ENCODE measurements around the gene ATP2C2.

The ATP2C2 gene

GRCh38 chr16:84484579-84485254, 116.4 kb downstream of the ATP2C2 start:
- Histone ChIP-seq H3K4me2 (ENCODE audit: low read length, poor library complexity, severe bottlenecking) (no peak overlapping the region), H3K23ac (ENCODE audit: low read length in 2 of 2) (no peak overlapping the region), H3K4me3 (ENCODE audit: insufficient read depth in 1 of 2, low read depth in 1 of 2, low read length in 2 of 2) (no peak overlapping the region), H3K4ac (ENCODE audit: low read depth in 1 of 2, low read length in 2 of 2) (no peak overlapping the region), H4K8ac (ENCODE audit: low read length) (no peak overlapping the region), H3K4me1 (ENCODE audit: control insufficient read depth, insufficient read depth, low read depth, low read length) (peaks cover 9% of the 10 kb centered on the region), H3K27ac (ENCODE audit: low read length, poor library complexity, severe bottlenecking) (no peak overlapping the region), H3K18ac (ENCODE audit: low read depth in 1 of 2, low read length in 2 of 2) (no peak overlapping the region), H2AFZ (ENCODE audit: low read depth, low read length) (no peak overlapping the region), H4K91ac (ENCODE audit: low read length) (no peak overlapping the region), H3K79me1 (replicated peaks; ENCODE audit: low read length, poor library complexity, severe bottlenecking) (peaks cover 20% of the 10 kb centered on the region), H2BK5ac (ENCODE audit: low read depth, low read length, poor library complexity, severe bottlenecking) (no peak overlapping the region), H2AK5ac (ENCODE audit: low read length, severe bottlenecking) (no peak overlapping the region), H3K9ac (ENCODE audit: low read length) (peak overlapping the region; percentile 22), H2BK12ac (ENCODE audit: low read length in 2 of 2) (no peak overlapping the region), H3K36me3 (ENCODE audit: control insufficient read depth in 1 of 2, insufficient read depth in 2 of 2, low read depth in 1 of 2, low read length in 2 of 2) (peaks cover 75 to 90% of the 10 kb centered on the region in 2 experiments), H3K14ac (ENCODE audit: low read length in 2 of 2) (no peak overlapping the region), H3K9me3 (ENCODE audit: control insufficient read depth, low read length) (no peaks in the 10 kb centered on the region), H2BK15ac (ENCODE audit: low read depth, poor library complexity, severe bottlenecking) (no peak overlapping the region), H3K27me3 (ENCODE audit: control insufficient read depth in 1 of 2, insufficient read depth in 1 of 2, low read length in 2 of 2) (no peaks in the 10 kb centered on the region), H2BK120ac (ENCODE audit: low read depth, low read length) (no peak overlapping the region)
- DNase-seq = peak; percentile 53
- 69% methylated on average over 15 of the region's 15 CpGs for WGBS

DNA sequence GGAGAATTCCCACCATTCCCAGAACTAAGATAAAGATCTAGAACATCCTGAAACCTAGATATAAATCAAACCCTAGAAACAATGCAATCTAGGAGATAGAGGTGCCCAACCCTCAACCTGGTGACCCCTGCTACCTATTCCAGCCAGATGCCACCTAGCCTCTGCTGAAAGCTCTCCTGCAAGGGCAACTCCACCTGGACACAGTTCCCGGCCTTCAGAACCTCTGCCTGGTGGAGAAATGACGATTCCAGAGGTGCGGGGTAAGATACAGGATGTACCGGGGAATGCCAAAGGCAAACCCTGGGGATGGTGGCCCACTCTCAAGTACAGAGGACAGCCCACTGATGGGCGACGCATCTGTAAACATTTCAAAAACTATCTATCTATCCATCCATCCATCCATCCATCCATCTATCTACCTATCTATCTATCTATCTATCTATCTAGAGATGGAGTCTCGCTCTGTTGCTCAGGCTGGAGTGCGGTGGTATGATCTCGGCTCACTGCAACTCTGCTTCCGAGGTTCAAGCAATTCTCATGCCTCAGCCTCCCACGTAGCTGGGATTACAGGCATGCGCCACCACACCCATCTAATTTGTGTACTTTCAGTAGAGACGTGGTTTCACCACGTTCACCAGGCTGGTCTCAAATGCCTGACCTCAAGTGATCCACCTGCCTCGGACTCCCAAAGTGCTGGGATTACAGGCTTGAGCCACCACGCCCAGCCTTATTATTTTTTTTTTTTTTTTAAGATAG, 117.1 kb downstream of the ATP2C2 start:
- H3K23ac ChIP-seq (ENCODE audit: low read length in 2 of 2) = no peak overlapping the region
- DNase-seq = no peak
- WGBS = 95% methylated on average over 14 of the region's 16 CpGs

GRCh38 chr16:84486126-84486525, 117.8 kb downstream of the ATP2C2 start:
- H2BK12ac ChIP-seq (ENCODE audit: low read length in 2 of 2) = no peak overlapping the region
- no peak overlapping the region for H2BK5ac ChIP-seq (ENCODE audit: low read depth, low read length, poor library complexity, severe bottlenecking)
- no peak overlapping the region for H3K14ac ChIP-seq (ENCODE audit: low read length in 2 of 2)
- peaks cover 12% of the 10 kb centered on the region for H3K79me1 ChIP-seq (replicated peaks; ENCODE audit: low read length, poor library complexity, severe bottlenecking)
- no peak overlapping the region for H2BK15ac ChIP-seq (ENCODE audit: low read depth, poor library complexity, severe bottlenecking)
- no peak overlapping the region for H3K4me2 ChIP-seq (ENCODE audit: low read length, poor library complexity, severe bottlenecking)
- H3K4me1 ChIP-seq (ENCODE audit: control insufficient read depth, insufficient read depth, low read depth, low read length) = peaks cover 5% of the 10 kb centered on the region
- no peak overlapping the region for H4K91ac ChIP-seq (ENCODE audit: low read length)
- no peaks in the 10 kb centered on the region for H3K27me3 ChIP-seq (ENCODE audit: control insufficient read depth in 1 of 2, insufficient read depth in 1 of 2, low read length in 2 of 2)
- H3K36me3 ChIP-seq (ENCODE audit: control insufficient read depth in 1 of 2, insufficient read depth in 2 of 2, low read depth in 1 of 2, low read length in 2 of 2) = peaks cover 62 to 88% of the 10 kb centered on the region in 2 experiments
- DNase-seq = no peak
- no peaks in the 10 kb centered on the region for H3K9me3 ChIP-seq (ENCODE audit: control insufficient read depth, low read length)
- 90% methylated on average over 14 of the region's 14 CpGs for WGBS
- H3K27ac ChIP-seq (ENCODE audit: low read length, poor library complexity, severe bottlenecking) = no peak overlapping the region
- no peak overlapping the region for H3K4me3 ChIP-seq (ENCODE audit: insufficient read depth in 1 of 2, low read depth in 1 of 2, low read length in 2 of 2)
- no peak overlapping the region for H3K23ac ChIP-seq (ENCODE audit: low read length in 2 of 2)
- H4K8ac ChIP-seq (ENCODE audit: low read length) = no peak overlapping the region
- no peak overlapping the region for H3K18ac ChIP-seq (ENCODE audit: low read depth in 1 of 2, low read length in 2 of 2)
- H3K9ac ChIP-seq (ENCODE audit: low read length) = no peak overlapping the region
- no peak overlapping the region for H2AFZ ChIP-seq (ENCODE audit: low read depth, low read length)
- H2AK5ac ChIP-seq (ENCODE audit: low read length, severe bottlenecking) = no peak overlapping the region
- no peak overlapping the region for H3K4ac ChIP-seq (ENCODE audit: low read depth in 1 of 2, low read length in 2 of 2)
- H2BK120ac ChIP-seq (ENCODE audit: low read depth, low read length) = no peak overlapping the region

More for the DNA sequence above, 117.1 kb downstream of the ATP2C2 start:
- Histone ChIP-seq H3K4me2 (ENCODE audit: low read length, poor library complexity, severe bottlenecking) (no peak overlapping the region), H3K4me3 (ENCODE audit: insufficient read depth in 1 of 2, low read depth in 1 of 2, low read length in 2 of 2) (no peak overlapping the region), H3K27me3 (ENCODE audit: control insufficient read depth in 1 of 2, insufficient read depth in 1 of 2, low read length in 2 of 2) (no peaks in the 10 kb centered on the region), H2BK12ac (ENCODE audit: low read length in 2 of 2) (no peak overlapping the region), H3K14ac (ENCODE audit: low read length in 2 of 2) (no peak overlapping the region), H3K4ac (ENCODE audit: low read depth in 1 of 2, low read length in 2 of 2) (no peak overlapping the region), H4K91ac (ENCODE audit: low read length) (no peak overlapping the region), H2AFZ (ENCODE audit: low read depth, low read length) (no peak overlapping the region), H3K36me3 (ENCODE audit: control insufficient read depth in 1 of 2, insufficient read depth in 2 of 2, low read depth in 1 of 2, low read length in 2 of 2) (peaks cover 67 to 88% of the 10 kb centered on the region in 2 experiments), H3K18ac (ENCODE audit: low read depth in 1 of 2, low read length in 2 of 2) (no peak overlapping the region), H2AK5ac (ENCODE audit: low read length, severe bottlenecking) (no peak overlapping the region), H2BK120ac (ENCODE audit: low read depth, low read length) (no peak overlapping the region), H3K27ac (ENCODE audit: low read length, poor library complexity, severe bottlenecking) (no peak overlapping the region), H3K9me3 (ENCODE audit: control insufficient read depth, low read length) (no peaks in the 10 kb centered on the region), H2BK15ac (ENCODE audit: low read depth, poor library complexity, severe bottlenecking) (no peak overlapping the region), H3K79me1 (replicated peaks; ENCODE audit: low read length, poor library complexity, severe bottlenecking) (peaks cover 15% of the 10 kb centered on the region), H2BK5ac (ENCODE audit: low read depth, low read length, poor library complexity, severe bottlenecking) (no peak overlapping the region), H4K8ac (ENCODE audit: low read length) (no peak overlapping the region), H3K4me1 (ENCODE audit: control insufficient read depth, insufficient read depth, low read depth, low read length) (peaks cover 7% of the 10 kb centered on the region), H3K9ac (ENCODE audit: low read length) (no peak overlapping the region)

DNA sequence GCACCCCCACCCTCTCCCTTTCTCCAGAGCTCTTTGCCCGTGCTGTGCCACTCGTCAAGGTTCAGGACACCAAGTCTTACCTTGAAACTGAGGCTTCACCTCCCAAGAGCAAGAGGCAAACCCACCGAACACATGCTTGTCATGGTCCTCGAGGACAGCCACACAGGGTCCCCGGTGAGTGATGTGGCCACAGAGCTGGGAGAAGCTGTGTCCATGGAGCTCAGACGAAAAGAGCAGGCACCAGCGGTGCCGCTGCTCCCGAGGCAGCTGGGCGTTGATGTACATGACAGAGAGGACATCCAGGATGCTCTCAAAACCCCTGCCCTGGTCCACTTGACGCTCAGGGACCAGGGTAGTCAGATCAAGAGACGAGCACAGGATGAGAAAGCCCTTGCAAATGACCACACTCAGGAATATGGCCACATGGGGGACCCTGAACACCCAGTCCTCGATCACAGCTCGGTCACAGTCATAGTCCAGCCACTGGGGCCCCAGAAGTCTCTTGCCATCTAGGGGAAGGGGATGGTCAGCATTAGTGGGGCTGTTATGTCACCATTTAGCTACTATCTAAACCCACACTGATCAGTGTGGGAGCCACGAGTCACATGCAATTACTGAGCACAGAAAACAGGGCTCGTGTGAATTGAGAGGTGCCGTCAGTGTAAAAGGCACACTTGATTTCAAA, 118.4 kb downstream of the ATP2C2 start:
- Histone ChIP-seq H3K14ac (ENCODE audit: low read length in 2 of 2) (no peak overlapping the region), H2BK5ac (ENCODE audit: low read depth, low read length, poor library complexity, severe bottlenecking) (no peak overlapping the region), H3K23ac (ENCODE audit: low read length in 2 of 2) (no peak overlapping the region), H2AFZ (ENCODE audit: low read depth, low read length) (no peak overlapping the region), H3K18ac (ENCODE audit: low read depth in 1 of 2, low read length in 2 of 2) (no peak overlapping the region), H2BK120ac (ENCODE audit: low read depth, low read length) (no peak overlapping the region), H3K27ac (ENCODE audit: low read length, poor library complexity, severe bottlenecking) (no peak overlapping the region), H4K91ac (ENCODE audit: low read length) (no peak overlapping the region), H3K27me3 (ENCODE audit: control insufficient read depth in 1 of 2, insufficient read depth in 1 of 2, low read length in 2 of 2) (no peaks in the 10 kb centered on the region), H2BK15ac (ENCODE audit: low read depth, poor library complexity, severe bottlenecking) (no peak overlapping the region), H2BK12ac (ENCODE audit: low read length in 2 of 2) (no peak overlapping the region), H3K9ac (ENCODE audit: low read length) (no peak overlapping the region), H3K4ac (ENCODE audit: low read depth in 1 of 2, low read length in 2 of 2) (no peak overlapping the region), H3K9me3 (ENCODE audit: control insufficient read depth, low read length) (no peaks in the 10 kb centered on the region), H3K79me1 (replicated peaks; ENCODE audit: low read length, poor library complexity, severe bottlenecking) (peaks cover 10% of the 10 kb centered on the region), H3K4me1 (ENCODE audit: control insufficient read depth, insufficient read depth, low read depth, low read length) (peaks cover 3% of the 10 kb centered on the region), H3K4me2 (ENCODE audit: low read length, poor library complexity, severe bottlenecking) (no peak overlapping the region), H3K36me3 (ENCODE audit: control insufficient read depth in 1 of 2, insufficient read depth in 2 of 2, low read depth in 1 of 2, low read length in 2 of 2) (peaks cover 58 to 89% of the 10 kb centered on the region in 2 experiments), H2AK5ac (ENCODE audit: low read length, severe bottlenecking) (no peak overlapping the region), H3K4me3 (ENCODE audit: insufficient read depth in 1 of 2, low read depth in 1 of 2, low read length in 2 of 2) (no peak overlapping the region), H4K8ac (ENCODE audit: low read length) (no peak overlapping the region)
- 95% methylated on average over 14 of the region's 17 CpGs for WGBS
- no peak for DNase-seq
